ENCODE measurements around the gene ZNF628.
A peak's percentile ranks its signal among the peaks of the same experiment; 100 is the strongest.

ZNF628 gene

DNA sequence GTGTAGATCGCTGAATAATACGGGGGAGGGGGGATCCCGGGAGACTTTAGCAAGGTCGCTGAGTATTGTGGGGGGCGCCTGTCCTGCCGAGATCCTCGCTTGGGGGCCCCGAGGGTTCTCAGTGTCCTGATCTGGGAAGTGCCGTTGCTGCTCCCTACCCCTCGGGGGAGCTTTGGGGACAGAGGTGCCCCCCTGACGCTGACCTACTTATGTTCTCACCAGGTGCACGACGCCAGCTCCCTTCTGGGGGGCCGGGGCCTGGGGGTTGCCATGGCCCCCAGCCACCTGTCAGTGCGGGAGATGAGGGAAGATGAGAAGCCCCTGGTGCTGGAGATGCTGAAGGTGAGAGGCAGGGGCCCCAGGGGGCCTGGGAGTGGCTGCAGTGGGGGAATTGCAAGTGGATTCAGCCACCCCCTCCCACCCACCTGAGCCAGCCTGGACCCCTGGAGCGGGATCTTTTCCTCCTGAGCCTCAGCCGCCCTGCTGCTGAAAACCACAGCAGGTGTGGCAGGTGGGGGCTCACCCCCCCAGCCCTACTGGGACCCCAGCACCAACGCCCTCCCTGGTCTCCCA is 9.1 kb downstream of the ZNF628 start:
- Histone ChIP-seq H3K4me3 (ENCODE audit: low read depth, low read length, poor library complexity, severe bottlenecking) (peak overlapping the region; percentile 66), H2AFZ (ENCODE audit: low read length) (no peak overlapping the region), H3K9me3 (ENCODE audit: low read length) (no peaks in the 10 kb centered on the region), H3F3A (ENCODE audit: insufficient read depth, low read length) (no peaks in the 10 kb centered on the region), H3K4me2 (ENCODE audit: low read length) (peak overlapping the region; percentile 81), H3K79me2 (ENCODE audit: insufficient read depth, low read length) (no peaks in the 10 kb centered on the region), H3K27ac (ENCODE audit: low read depth, low read length, poor library complexity, severe bottlenecking) (no peak overlapping the region), H4K20me1 (ENCODE audit: insufficient read depth, low read length) (no peaks in the 10 kb centered on the region), H3K4me1 (ENCODE audit: insufficient read depth, low read length, severe bottlenecking) (peaks cover 18% of the 10 kb centered on the region), H3K9me2 (ENCODE audit: low read depth, low read length) (no peaks in the 10 kb centered on the region), H3K36me3 (ENCODE audit: insufficient read depth, low read length) (no peaks in the 10 kb centered on the region; the same call in 1 of the 2 replicates), H3K27me3 (ENCODE audit: insufficient read depth, low read length) (peaks cover 2% of the 10 kb centered on the region; the same call in 1 of the 2 replicates), H3K9ac (ENCODE audit: low read length) (peak overlapping the region; percentile 71)
- TF ChIP-seq EZH2 (IDR thresholded peaks at IDR 0.05; ENCODE audit: borderline replicate concordance, low read length), result no peak
- TF ChIP-seq, protein P1, sequence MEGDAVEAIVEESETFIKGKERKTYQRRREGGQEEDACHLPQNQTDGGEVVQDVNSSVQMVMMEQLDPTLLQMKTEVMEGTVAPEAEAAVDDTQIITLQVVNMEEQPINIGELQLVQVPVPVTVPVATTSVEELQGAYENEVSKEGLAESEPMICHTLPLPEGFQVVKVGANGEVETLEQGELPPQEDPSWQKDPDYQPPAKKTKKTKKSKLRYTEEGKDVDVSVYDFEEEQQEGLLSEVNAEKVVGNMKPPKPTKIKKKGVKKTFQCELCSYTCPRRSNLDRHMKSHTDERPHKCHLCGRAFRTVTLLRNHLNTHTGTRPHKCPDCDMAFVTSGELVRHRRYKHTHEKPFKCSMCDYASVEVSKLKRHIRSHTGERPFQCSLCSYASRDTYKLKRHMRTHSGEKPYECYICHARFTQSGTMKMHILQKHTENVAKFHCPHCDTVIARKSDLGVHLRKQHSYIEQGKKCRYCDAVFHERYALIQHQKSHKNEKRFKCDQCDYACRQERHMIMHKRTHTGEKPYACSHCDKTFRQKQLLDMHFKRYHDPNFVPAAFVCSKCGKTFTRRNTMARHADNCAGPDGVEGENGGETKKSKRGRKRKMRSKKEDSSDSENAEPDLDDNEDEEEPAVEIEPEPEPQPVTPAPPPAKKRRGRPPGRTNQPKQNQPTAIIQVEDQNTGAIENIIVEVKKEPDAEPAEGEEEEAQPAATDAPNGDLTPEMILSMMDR (IDR thresholded peaks at IDR 0.05; ENCODE audit: low read length), result no peak

DNA sequence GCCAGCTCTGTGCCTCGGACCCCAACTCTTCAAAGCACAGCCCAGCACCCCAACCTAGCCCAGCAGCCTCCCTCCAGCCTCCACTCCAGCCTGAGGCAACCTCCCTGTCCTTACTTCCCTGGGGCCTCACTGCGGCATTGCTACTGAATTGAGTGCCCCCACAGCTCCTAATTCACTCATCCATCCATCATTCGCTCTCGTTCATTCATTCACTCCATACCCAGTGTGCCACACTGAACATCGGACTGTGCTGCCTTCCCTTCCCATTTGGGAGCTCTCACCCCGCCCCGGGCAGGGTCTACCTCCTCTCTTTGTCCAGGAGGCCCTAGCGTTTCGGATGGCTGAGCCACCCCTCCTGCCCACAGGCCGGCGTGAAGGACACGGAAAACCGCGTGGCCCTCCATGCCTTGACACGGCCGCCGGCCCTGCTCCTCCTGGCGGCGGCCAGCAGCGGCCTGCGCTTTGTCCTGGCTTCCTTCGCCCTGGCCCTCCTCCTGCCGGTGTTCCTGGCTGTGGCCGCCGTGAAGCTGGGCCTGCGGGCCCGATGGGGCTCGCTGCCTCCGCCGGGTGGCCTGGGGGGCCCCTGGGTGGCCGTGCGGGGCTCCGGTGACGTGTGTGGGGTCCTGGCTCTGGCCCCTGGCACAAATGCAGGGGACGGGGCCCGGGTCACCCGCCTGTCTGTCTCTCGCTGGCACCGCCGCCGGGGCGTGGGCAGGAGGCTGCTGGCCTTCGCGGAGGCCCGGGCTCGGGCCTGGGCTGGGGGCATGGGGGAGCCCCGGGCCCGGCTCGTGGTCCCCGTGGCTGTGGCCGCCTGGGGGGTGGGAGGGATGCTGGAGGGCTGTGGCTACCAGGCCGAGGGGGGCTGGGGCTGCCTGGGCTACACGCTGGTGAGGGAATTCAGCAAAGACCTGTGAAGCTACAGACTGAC is 9.9 kb downstream of the ZNF628 start:
- Histone ChIP-seq H3K4me1 (ENCODE audit: insufficient read depth, low read length, severe bottlenecking) (peaks cover 18% of the 10 kb centered on the region), H2AFZ (ENCODE audit: low read length) (no peak overlapping the region), H3K36me3 (ENCODE audit: insufficient read depth, low read length) (no peaks in the 10 kb centered on the region; the same call in 1 of the 2 replicates), H3F3A (ENCODE audit: insufficient read depth, low read length) (no peaks in the 10 kb centered on the region), H3K9ac (ENCODE audit: low read length) (no peak overlapping the region), H3K27ac (ENCODE audit: low read depth, low read length, poor library complexity, severe bottlenecking) (no peak overlapping the region), H3K4me3 (ENCODE audit: low read depth, low read length, poor library complexity, severe bottlenecking) (no peak overlapping the region), H3K9me3 (ENCODE audit: low read length) (no peaks in the 10 kb centered on the region), H3K79me2 (ENCODE audit: insufficient read depth, low read length) (no peaks in the 10 kb centered on the region), H3K27me3 (ENCODE audit: insufficient read depth, low read length) (peaks cover 3% of the 10 kb centered on the region; the same call in 1 of the 2 replicates), H3K4me2 (ENCODE audit: low read length) (peak overlapping the region; percentile 81; the same call in 1 of the 2 replicates), H3K9me2 (ENCODE audit: low read depth, low read length) (no peaks in the 10 kb centered on the region), H4K20me1 (ENCODE audit: insufficient read depth, low read length) (no peaks in the 10 kb centered on the region)
- TF ChIP-seq, protein P1 (IDR thresholded peaks at IDR 0.05; ENCODE audit: low read length), result no peak
- TF ChIP-seq EZH2 (IDR thresholded peaks at IDR 0.05; ENCODE audit: borderline replicate concordance, low read length), result no peak

DNA sequence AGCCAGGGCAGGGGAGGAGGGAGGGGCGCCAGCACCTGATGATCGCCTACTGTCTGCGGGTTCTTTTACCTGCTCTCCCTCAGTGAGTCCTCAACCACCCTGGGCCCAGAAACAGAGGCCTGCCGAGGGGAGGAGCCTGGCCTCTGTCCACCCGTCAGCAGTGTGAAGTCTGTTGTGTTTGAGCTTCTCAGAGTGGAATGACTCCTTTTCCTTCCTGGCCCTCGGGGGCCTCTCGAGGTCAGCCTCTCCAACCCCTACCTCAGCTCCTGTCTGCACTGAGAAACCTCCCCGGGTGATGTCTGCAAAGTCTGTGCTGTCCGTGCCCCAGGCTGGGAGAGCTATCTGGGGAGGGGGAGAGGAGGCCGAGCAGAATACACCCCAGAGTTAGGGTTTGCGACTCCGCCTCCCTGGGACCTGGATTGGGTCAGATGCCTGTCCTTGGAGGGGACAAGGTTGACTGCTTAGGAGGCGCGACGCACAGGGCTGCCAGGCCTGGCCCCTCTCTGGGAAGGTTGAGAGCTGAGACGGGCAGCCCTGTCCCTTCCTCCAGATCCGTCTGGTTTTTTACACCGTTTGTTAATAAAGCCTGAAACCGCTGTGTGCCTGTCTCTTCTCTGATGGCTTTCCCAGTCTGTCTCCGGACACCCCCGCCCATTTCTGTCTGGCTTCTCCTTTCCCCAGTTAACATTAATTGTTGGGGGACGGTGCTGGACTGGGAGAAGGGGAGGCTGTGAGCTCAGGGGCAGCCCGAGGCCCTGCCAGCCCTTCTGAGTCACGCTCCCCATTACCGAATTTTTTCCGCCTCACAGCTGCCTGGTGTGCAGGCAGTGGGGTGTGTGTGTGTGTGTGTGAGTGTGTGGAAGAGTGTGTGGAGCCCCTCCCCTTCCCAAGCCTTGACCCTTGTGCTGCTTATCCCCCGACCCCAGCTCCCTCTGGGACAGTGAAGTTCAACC is 10.8 kb downstream of the ZNF628 start:
- no peaks in the 10 kb centered on the region for H3K79me2 ChIP-seq (ENCODE audit: insufficient read depth, low read length)
- no peak overlapping the region for H3K9ac ChIP-seq (ENCODE audit: low read length)
- H3K27ac ChIP-seq (ENCODE audit: low read depth, low read length, poor library complexity, severe bottlenecking), result no peak overlapping the region
- H3K27me3 ChIP-seq (ENCODE audit: insufficient read depth, low read length), result peaks cover 9% of the 10 kb centered on the region; the same call in 1 of the 2 replicates
- H3K4me2 ChIP-seq (ENCODE audit: low read length), result no peak overlapping the region
- no peaks in the 10 kb centered on the region for H3K9me3 ChIP-seq (ENCODE audit: low read length)
- TF ChIP-seq, protein P1 (IDR thresholded peaks at IDR 0.05; ENCODE audit: low read length), result no peak
- no peak for TF ChIP-seq EZH2 (IDR thresholded peaks at IDR 0.05; ENCODE audit: borderline replicate concordance, low read length)
- H3K36me3 ChIP-seq (ENCODE audit: insufficient read depth, low read length), result no peaks in the 10 kb centered on the region; the same call in 1 of the 2 replicates
- H3K4me1 ChIP-seq (ENCODE audit: insufficient read depth, low read length, severe bottlenecking), result peaks cover 18% of the 10 kb centered on the region
- H3K4me3 ChIP-seq (ENCODE audit: low read depth, low read length, poor library complexity, severe bottlenecking), result no peak overlapping the region
- H3F3A ChIP-seq (ENCODE audit: insufficient read depth, low read length), result no peaks in the 10 kb centered on the region
- H3K9me2 ChIP-seq (ENCODE audit: low read depth, low read length), result no peaks in the 10 kb centered on the region
- no peaks in the 10 kb centered on the region for H4K20me1 ChIP-seq (ENCODE audit: insufficient read depth, low read length)
- H2AFZ ChIP-seq (ENCODE audit: low read length), result no peak overlapping the region
